Fibroblast of skin of scalp (primary cell): Measurements from ENCODE around the gene SPDYE4.

ENCODE experiments used
- DNase-seq: peaks from one replicate; pipeline ENCODE4 v3.0.0-alpha.2; 2013

The SPDYE4 gene

DNA sequence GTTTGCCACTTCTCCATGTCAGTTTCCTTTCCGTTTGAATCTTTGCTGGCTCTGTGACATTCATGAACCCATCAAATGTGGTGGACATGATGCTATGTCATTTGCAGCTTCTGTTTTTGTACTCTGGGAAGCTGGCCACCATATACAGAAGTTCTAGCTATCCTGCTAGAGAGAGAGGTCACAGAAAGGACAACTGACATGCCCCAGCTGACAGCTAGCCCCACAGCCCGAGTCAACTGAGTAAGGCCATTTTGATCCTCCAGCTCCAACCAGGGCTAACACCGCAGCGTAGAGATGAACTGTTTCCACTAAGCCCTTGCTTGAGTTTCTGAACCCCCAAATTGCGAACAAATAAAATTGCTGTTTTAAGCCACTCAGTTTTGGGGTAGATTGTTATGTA, 47.5 kb downstream of the SPDYE4 start:
- DNase-seq, result no peak

DNA sequence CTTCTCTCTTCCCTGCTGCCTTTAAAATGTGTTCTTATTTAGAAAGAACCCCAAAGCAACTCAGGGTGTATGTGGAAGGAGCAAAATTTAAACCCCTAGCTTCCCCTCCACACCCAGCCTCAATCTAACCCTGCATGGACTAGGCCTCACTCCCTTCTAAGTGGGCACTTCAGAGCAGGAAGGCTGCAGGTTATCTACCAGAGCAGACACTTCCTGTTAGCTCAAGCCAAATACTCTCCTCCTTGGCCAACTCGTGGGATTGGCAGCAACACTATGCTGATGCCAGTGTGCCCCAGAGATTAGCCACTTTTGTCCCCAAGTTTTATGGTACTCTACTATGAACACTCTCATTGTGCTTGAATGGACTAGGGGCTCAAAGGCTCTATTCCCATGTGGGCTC, 49.3 kb downstream of the SPDYE4 start:
- no peak for DNase-seq

DNA sequence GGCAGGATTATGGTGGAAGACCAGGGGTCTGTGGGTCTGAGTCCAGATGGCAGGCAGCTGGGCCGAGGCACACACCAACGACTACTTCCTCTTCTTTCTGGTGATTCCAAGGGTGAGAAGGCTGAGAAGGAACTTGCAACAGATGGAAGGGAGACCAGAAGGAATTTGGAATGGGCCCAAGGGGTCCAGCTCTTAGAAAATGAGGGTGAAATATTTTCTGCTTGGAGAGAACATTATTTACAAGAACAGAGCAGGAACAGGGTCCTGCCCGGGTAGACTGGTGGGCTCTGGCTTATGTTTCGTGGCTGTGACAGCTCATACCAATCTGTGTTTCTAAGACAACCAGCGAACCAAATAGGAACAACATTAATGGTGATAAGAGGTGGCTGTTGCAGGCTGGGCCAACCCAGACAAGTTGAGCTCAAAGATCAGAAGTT, 50.3 kb downstream of the SPDYE4 start:
- no peak for DNase-seq

DNA sequence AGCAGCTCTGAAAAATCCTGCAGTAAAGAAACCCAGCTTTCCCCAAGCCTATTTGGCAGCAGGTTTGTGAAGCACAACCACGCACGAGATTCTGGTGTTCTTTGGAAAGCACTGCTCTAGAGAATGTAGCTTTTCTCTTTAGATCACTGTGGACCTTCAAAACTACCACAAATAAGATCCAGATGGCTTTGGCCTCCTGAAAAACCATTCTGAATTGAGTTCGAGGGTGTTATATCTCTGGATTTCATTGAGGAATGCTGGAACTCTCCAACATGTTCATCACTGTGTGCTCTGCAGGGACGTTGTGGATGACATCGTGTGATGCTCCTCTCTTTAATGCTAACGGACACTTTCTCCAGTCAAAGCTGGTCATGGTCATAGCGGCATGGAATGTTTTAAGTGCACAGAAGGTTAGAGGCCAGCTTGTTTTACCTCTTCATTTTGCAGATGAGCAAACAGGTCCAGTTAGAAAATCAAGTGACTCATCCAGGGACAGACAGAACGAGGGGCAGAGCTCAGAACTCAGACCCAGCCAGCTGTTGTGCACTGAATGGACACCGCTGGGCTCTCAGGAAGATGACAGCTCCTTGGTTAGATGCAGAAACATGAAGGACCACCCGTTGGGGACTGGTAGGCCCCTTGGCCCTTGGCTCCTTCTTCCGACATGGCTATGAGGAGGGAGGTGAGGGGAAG, 50.9 kb downstream of the SPDYE4 start:
- DNase-seq, result peak; percentile 23

DNA sequence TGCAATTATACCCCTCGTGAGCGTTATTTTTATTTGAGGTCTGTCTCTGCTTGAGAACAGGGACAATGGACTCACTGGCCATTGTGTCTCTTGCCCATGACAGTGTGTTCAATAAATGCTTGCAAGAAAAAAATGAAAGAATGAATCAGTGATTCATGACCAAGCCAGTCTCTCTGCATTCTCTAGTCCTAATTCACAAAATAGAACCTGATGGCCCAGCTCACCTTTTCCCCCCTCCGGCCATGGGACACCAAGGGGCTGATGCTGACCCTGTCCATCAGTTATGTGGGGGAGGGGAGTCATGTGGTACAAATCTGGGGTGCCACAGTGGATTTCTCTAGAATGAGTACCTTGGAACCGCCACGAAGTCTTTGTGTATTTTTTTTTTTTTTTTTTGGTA, 51.9 kb downstream of the SPDYE4 start:
- no peak for DNase-seq

DNA sequence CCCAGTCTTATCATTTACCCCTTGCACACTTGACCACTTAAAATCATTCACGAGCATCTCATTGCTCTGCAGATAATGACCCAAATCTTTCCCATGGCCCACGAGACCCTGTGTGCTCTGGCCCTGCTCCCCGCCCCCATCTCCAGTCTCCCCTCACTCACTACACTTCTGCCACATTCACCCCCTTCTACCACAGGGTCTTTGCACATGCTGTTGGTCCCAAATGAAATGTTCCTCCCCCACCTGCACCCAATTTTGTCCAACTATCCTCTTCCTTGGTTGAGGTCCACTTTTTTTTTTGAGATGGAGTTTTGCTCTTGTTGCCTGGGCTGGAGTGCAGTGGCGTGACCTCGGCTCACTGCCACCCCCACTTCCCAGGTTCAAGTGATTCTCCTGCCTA, 52.9 kb downstream of the SPDYE4 start:
- no peak for DNase-seq

DNA sequence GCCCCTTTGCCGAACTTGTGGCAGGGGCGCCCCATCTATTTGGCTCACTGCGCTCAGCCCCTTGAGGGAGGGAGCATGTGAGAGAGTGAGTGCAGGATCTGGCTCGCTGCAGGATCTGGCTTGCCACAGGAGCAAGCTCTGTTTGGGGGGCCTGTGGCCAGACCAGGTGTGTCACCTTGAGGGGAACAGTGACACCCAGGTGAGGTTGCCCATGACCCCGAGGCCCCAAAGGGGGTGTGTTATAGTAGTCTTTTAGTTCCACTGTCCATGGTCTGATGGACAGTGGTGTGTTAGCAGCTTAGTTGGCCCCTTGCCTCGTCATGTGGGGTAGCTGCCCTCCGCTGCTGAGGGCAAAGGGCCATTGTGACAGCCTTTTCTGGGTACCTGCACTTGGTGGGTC, 55.3 kb downstream of the SPDYE4 start:
- no peak for DNase-seq

DNA sequence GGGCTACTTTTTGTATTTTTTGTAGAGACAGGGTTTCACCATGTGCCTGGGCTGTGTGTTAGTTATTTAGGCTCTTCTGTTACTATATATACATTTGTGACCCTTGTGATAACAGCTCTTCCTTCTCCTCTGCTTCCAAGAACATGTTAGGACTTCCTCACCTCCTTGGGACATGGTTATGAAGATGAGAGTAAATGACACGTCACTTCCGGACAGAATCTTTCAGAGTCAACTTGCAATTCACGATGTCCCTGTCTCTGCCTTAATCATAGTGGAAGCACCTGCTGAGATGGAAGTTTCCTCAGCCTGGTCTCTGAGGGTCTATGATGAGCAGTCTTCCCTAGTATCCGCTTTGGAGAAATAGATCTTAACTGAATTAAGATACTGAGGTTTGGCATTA, 56.6 kb downstream of the SPDYE4 start:
- DNase-seq, result no peak

DNA sequence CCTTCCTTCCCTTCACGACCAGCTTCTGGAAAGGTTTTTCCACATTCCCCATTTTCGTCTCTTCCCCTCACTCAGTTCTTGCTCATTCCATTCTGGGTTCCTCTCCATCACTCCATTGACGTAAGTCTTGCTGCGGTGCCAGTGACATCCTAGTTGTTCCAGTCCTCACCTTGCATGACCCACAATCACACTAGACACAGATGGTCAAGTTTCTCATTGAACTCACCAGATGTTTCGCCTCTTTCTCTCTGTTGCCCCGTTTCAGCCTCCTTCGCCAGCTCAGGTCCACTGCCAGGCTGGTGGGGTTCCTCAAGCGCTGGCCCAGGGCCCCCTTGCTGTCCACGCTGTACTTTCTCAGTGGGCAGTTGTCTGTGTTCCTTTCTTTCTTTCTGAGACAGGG, 57.1 kb downstream of the SPDYE4 start:
- no peak for DNase-seq
